ENCODE results near the gene DAPK2.
"Not testable (repeated sequence)": the region's sequence is repeated elsewhere in the genome, so short reads cannot be mapped to it uniquely, and the experiment has no call there.

The DAPK2 gene

GRCh38 chr15:63971427-63971805 lies 74.9 kb downstream of the DAPK2 start:
- peak; percentile 35 for DNase-seq

DNA sequence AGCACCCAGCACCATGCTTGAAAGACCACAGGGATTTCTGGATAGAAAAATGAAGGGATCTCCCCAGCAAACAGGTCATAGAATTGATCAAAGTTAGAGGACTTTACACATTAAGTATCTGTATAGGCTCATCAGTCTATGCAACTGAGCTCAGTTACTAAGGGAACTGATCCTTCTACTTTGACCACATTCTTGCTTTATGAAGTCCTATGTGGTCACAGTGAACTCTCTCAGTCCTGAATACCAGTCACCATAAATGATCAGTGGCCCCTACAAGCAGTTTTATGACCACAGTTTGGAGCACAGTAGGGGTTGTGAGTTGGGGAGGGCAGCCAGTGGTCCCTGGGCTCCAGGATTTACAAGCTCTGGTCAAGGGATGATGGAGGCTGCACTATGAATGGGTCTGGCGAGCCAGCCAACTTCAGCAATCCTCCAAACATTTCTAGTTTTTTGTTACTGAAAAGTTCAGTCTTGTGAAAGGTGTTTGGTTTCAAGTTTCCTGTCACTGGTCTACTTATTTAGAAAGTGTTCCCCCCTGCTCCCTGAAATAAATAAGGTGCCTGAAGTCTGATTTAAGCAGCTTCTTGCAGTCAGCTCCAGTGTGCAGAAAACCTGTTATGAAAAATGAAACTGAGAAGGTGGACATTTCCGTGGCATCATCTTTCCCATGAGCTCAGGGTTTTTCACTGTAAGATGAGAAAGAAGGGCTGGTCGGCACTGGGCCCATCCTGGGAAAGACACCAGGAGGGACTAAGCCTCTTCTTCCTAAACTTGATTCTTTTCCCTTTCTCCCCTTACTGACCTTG lies 75.5 kb downstream of the DAPK2 start:
- DNase-seq = no peak

DNA sequence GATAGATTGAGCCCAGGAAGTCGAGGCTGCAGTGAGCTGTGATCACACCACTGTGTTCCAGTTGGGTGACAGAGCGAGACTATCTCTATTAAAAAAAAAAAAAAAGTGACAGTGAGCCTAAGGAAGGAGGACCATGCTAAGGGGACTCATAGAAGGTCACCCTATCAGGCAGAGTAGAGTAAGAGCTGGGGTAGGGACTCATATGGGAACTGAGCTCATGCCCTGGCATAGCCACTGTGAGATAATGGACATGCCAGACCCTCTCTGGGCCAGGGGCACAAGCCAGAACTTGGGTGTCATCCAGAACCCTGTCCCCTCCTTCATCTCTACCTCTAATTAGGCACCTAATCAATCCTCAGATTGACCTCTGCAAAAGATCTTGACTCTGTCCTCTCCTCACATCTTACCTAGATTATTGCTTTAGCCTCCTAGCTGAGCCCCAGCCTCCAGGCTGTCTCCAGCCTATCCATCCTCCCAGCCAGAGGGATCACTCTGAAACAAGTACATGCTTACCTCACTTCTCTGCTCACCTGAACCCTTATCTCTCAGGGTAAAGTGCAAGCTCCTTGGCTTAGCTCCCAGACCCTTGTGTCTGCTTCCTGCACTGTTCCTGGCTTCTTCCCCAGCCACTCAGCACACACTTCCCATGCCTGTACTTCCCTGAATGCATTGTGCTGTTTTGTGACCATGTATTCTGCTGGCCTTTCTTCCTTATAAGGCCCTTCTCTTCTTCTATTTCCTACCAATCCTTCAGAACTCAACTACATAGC lies 76.4 kb downstream of the DAPK2 start:
- no peak for DNase-seq

DNA sequence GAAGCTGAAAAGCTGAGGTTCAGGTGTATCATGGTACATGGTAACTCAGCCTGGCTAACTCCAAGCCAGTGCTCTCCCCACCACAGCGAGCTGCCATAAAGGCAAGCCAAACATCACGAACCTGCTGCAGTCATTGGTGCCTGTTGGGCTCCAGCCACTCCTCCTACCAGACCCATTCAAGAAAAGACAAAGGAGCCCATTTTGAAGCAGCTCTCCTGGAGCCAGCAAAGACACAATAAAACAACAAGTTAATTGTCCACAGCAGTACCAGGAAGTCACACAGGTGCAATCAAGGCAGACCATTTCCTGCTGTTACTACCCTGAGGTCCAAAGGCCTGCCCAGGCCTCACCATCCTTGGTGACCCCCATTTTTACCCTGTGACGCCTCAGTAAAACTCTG lies 77.6 kb downstream of the DAPK2 start:
- no peak for DNase-seq

GRCh38 chr15:63968122-63968524 lies 78.2 kb downstream of the DAPK2 start:
- DNase-seq = no peak

DNA sequence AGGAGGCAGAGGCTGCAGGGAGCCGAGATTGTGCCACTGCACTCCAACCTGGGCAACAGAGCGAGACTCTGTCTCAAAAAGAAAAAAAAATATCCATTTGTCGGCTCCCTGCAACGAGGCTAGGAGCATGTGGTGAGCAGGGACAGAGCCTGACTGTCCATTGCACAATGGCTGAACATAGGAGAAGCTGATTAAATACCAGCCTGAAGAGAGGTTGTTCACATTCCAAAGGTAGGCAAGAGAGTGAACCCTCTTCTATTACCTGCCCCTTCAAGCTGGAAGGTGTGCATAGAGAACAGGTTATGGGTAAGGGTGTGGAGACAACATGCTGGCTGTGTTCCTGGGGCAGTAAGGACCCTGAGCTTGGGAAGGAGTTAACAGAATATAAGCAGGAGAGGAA lies 78.7 kb downstream of the DAPK2 start:
- no peak for DNase-seq

DNA sequence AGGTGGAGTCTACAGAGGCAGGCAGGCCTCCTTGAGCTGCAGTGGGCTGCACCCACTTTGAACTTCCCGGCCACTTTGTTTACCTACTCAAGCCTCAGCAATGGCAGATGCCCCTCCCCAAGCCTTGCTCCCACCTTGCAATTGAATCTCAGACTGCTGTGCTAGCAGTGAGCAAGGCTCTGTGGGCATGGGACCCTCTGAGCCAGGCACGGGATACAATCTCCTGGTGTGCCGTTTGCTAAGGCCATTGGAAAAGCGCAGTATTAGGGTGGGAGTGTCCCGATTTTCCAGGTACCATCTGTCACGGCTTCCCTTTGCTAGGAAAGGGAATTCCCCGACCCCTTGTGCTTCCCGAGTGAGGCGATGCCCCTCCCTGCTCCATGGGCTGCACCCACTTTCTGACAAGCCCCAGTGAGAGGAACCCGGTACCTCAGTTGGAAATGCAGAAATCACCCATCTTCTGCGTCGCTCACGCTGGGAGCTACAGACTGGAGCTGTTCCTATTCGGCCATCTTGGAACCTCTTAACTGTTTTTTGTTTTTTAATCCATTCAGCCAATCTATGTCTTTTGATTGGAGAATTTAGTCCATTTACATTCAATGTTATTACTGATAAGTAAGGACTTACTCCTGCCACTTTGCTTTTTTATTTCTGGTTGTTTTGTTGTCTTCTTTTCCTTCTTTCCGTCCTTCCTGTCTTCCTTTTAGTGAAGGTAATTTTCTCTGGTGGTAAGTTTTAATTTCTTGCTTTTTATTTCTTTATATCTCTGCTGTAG lies 83.2 kb downstream of the DAPK2 start:
- not testable (repeated sequence) for DNase-seq

DNA sequence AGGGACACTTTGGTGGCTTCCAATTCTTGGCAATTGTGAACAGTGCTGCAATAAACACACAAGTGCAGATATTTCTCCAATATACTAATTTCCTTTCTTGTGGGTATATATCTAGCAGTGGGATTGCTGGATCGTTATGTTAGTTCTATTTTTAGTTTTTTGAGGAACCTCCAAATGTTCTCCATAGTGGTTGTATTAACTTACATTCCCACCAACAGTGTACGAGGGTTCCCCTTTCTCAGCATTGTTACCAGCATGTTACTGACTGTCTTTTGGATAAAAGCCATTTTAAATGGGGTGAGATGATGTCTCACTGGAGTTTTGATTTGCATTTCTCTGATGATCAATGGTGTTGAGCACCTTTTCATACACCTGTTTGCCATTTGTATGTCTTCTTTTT lies 92.8 kb downstream of the DAPK2 start:
- no peak for DNase-seq

GRCh38 chr15:63950911-63951481 lies 95.3 kb downstream of the DAPK2 start:
- DNase-seq = no peak

DNA sequence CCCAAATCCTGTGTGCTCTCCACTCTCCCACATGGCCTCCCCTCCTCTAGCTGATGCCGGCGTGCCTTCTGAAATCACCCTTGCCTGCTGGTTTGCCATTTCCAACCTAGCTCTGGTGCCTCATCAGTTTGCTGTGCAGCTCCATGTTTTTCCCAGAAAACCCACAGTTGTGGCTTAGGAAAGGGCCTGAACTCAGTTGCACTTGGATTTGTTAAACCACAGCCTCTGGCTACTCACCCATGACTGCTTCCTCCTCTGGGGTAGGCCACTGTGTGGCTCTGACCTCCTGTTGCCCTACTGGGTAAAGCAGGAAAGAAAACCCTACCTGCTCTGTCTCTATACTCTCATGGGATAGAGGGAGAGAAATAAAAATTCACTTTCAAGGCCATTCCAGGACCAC lies 97.3 kb downstream of the DAPK2 start:
- DNase-seq = no peak

DNA sequence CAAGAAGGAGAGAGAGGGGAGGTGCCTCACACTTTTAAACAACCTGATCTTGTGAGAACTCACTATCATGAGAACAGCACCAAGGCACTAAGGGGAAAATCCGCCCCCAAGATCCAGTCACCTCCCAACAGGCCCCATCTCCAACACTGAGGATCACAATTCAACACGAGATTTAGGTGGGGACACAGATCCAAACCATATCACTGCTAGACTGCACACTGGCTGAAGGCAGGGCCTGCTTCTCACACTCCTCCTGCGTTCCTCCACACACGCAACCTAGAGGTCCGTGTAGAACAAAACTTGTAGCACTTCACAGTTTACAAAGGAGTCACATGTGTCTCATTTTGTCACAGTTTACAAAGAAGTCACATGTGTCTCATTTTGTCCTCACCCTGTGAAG lies 97.8 kb downstream of the DAPK2 start:
- no peak for DNase-seq

GRCh38 chr15:63947228-63947627 lies 99.1 kb downstream of the DAPK2 start:
- no peak for DNase-seq

DNA sequence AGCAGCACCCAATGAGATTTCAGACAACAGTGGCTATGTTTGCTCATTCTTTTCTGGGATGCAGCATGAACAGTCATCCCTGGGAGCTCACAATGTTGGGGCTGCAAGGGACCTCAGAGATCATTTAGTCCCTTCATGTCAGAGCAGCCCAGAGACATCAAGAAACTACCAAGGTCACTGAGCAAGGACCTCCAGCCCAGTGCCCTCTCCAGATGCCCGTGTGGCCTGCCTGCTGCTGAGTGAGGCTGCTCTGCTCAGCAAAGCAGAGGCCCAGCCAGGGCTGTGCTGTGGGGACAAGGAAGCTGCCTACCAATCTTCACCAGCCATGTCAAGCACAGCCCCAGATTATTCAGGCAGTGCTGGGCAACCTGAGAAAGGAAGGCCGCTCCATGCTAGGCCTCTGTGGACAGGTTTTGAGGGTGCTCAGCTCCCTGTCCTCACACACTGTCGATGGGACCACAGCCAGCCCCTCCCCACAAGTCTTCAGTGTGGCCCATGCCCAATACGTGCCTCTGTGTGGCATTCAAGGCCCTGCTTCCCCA lies 99.7 kb downstream of the DAPK2 start:
- no peak for DNase-seq

GRCh38 chr15:63945838-63946298 lies 100.4 kb downstream of the DAPK2 start:
- no peak for DNase-seq

DNA sequence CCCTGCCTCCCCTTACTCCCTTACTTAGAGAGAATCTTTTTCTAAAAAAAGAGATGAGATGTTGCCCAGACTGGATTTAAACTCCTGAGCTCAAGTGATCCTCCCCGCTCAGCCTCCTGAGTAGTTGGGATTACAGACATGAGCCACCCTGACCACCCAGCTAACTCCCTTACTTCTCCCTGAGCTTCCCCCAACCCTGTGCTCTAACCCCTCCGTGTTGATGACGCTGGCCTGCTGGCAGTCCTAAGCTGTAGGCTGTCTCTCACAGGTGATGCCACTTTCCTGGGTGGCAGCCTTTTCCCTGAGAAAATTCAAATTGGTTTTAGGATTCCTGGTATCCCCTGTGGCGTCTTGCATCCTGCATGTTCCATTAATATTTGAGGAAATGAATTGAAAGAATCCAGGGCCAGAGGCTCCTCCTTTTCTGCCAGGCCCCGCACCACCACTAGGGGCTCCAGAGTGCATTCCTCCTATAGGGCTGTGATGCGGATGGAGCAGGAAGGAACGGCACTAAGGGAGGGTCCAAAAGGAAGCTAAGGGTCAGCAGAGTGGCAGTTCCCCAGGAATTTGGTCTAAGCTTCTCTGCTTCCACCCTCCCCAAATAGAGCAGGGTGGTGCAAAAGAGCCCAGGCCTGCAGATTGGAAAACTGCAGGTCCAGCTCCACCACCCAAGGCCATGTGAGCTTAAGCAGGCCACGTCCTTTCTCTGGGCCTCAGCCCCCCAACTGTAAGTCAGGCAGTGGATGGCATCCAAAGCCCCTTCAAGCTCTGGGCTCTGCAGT lies 101.1 kb downstream of the DAPK2 start:
- peak; percentile 73 for DNase-seq

DNA sequence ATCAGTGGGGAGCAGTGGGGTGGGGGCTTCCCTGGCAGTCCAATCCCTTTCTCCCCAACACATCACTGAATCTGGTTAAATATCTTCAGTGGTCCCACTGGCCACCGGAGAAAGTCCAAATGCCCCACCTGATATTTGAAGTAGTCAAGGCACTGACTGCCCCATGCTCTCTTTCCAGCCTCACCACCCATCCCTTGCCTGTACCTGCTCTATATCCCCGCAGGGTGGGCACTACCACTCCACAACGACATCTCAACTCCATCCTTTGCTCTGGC lies 101.7 kb downstream of the DAPK2 start:
- DNase-seq = no peak

DNA sequence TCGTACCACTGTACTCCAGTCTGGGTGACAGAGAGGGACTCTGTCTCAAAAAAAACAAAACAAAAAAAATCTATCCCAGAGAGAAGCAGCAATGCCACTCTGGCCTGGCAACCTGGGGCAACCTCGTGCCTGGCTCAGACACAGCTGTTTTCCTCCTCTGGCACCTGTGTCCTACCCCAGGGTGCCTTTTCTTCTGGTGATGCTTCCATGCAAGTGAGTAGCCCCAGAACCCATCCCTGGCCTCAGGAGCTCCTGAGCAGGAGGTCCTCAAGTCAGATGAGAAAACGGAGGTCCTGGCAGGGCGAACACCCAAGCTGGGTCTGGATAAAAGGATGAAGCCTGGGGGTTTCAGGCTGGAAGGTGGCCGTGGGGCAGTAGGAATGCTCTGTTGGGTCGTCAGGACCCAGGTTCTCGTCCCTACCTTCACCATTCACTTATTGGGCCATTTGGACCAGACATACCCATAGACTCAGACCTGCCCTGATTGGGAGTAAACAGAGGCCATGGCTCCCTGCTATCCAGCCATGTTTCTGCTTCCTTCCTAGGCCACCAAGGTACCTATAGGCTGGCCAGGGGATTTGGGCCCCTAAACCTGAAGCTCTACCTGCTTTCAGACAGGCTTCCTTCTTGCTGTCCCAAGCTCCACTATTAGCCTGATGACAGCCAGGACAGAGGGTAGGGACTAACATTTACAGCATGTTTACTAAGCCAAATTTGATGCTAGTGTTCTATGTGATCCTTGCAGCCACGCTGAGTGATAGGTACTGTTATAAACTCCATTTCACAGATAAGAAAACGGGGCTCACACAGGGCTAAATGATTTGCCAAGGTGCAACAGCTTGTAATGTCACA lies 102.2 kb downstream of the DAPK2 start:
- DNase-seq = no peak

GRCh38 chr15:63942486-63943365 lies 103.6 kb downstream of the DAPK2 start:
- DNase-seq = no peak

DNA sequence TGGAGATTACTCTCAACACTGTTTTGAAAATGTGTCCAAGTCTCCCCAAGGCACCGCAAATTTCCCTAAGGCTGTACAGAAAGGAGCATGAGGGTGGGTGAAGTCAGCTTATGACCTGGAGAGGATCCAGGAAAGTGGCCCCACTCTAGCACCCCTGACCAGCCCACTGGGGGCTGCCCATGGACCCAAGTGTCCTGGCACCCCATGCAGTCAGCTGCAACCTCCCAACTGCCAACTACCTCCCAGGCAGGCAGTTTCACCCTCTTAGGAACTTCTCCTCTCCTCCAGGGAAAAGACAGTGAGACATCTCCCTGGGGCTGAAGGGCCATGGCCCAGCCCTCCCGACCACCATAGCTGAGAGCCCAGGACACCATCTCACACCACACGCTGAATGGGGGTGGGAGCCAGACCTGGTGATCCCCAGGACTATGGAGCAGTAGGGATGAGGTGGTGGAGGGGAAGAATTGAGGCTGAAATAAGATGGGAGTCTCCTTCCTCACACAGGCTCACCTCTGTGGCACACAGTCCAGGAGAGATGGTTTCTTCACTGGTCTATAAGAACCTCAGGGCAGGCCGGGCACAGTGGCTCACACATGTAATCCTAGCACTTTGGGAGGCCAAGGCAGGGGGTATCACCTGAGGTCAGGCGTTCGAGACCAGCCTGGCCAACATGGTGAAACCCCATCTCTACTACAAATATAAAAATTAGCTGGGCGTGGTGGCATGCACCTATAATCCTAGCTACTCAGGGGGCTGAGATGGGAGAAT lies 104.4 kb downstream of the DAPK2 start:
- DNase-seq = no peak
